Measurements from ENCODE around the gene WAC. TPM values are rescaled to one million over a fixed set of nuclear protein-coding genes. Genes with fewer than 3 reads are reported as not detected.
"Not testable (repeated sequence)": the region's sequence is repeated elsewhere in the genome, so short reads cannot be mapped to it uniquely, and the experiment has no call there.

WAC gene
- total and polyA plus RNA-seq, 10 of the 15 experiments (the other 5 are each of a cell fraction or from before 2014, with no cell fraction given) = 26.5 to 131 (median 69.4) TPM

DNA sequence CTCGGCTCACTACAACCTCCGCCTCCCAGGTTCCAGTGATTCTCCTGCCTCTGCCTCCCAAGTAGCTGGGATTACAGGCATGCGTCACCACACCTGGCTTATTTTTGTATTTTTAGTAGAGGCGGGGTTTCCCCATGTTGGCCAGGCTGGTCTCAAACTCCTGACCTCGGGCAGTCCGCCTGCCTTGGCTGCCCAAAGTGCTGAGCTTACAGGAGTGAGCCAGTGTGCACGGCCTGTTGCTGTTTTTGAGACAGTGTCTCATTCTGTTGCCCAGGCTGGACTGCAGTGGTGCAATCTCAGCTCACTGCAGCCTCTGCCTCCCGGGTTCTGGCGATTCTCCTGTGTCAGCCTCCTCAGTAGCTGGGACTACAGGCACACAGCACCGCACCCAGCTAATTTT lies 41.3 kb downstream of the WAC start:
- H3K36me3 ChIP-seq (ENCODE audit: control insufficient read depth in 2 of 2, insufficient read depth in 2 of 2, low read length in 1 of 2) = peaks cover 0 to 15% of the 10 kb centered on the region in 2 experiments; a peak in 3 of 4 replicates
- H3K9me3 ChIP-seq (replicated peaks; ENCODE audit: control insufficient read depth, insufficient read depth, low read length); H4K20me1 ChIP-seq (ENCODE audit: control insufficient read depth, insufficient read depth); BruUV-seq (replicated peaks); H2AFZ ChIP-seq (ENCODE audit: control insufficient read depth, low read depth, low read length); H3K27ac ChIP-seq (ENCODE audit: control insufficient read depth, insufficient read depth); intact Hi-C loops (cut with micrococcal nuclease; ENCODE audit: unreplicated experiment); RAD21 ChIA-PET (ENCODE audit: unreplicated experiment); H3K27me3 ChIP-seq (replicated peaks in 1 of 2; ENCODE audit: control insufficient read depth in 2 of 2, insufficient read depth in 2 of 2, low read length in 1 of 2); H3K4me1 ChIP-seq (ENCODE audit: control insufficient read depth, insufficient read depth, low read length); DNase-seq (ENCODE audit: low read depth, low spot score); H3K4me3 ChIP-seq; H3K9ac ChIP-seq (ENCODE audit: control insufficient read depth, insufficient read depth, low read length); FAIRE-seq; ATAC-seq; H3K4me2 ChIP-seq (ENCODE audit: control insufficient read depth, insufficient read depth); CTCF ChIA-PET: not testable (repeated sequence)
- ChIA-PET POLR2A (interaction anchor here (2.0 kb wide), 1 partner anchor 14 kb away, joined by 7 read pairs; no protein-coding TSS in a partner anchor), SMC1A (ENCODE audit: uncharacterized antibody, unreplicated experiment) (interaction anchor here (1.4 to 1.8 kb wide), 4 partner anchors 8 to 37 kb away, joined by 3 to 7 read pairs (median 6); no protein-coding TSS in a partner anchor)
- WGBS (ENCODE audit: insufficient coverage, insufficient replicate concordance, low lambda C conversion rate, missing lambda C conversion rate) = 98% methylated on average over 10 of the region's 10 CpGs
- peaks cover 70% of the 10 kb centered on the region for H3K79me2 ChIP-seq (ENCODE audit: control insufficient read depth, insufficient read depth, low read length)
- in situ Hi-C loops (cut with MboI) = loop anchor here (25.0 kb wide), 1 partner anchor 1437 kb away; no protein-coding TSS in a partner anchor

DNA sequence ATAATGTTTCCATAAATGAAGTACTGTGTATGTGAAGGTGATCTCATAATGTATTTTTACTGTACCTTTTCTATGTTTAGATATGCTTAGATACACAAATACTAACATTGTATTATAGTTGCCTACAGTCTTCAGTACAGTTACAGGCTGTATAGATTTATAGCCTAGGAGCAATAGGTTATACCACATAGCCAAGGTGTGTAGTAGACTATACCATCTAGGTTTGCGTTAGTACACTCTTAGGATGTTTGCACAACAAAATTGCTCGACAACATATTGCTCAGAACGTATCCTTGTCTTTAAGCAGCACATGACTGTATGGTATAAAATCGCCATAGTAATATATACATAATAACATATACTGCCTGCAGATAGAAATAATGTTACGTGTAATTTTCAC lies 42.9 kb downstream of the WAC start:
- ChIA-PET CTCF (no interaction called here), RAD21 (ENCODE audit: unreplicated experiment) (no interaction called here), POLR2A (interaction anchor here (2.0 kb wide), 1 partner anchor 12 kb away, joined by 7 read pairs; no protein-coding TSS in a partner anchor), SMC1A (ENCODE audit: uncharacterized antibody, unreplicated experiment) (interaction anchor here (1.8 kb wide), 1 partner anchor 10 kb away, joined by 7 read pairs; no protein-coding TSS in a partner anchor)
- intact Hi-C loops (cut with micrococcal nuclease; ENCODE audit: unreplicated experiment) (no loop called here), in situ Hi-C loops (cut with MboI) (no loop called here)
- peaks cover under 1 to 13% of the 10 kb centered on the region in 2 experiments for H3K36me3 ChIP-seq (ENCODE audit: control insufficient read depth in 2 of 2, insufficient read depth in 2 of 2, low read length in 1 of 2)
- no peaks in the 10 kb centered on the region for H3K27me3 ChIP-seq (replicated peaks in 1 of 2; ENCODE audit: control insufficient read depth in 2 of 2, insufficient read depth in 2 of 2, low read length in 1 of 2)
- no TSS peak for BruUV-seq (replicated peaks)
- H4K20me1 ChIP-seq (ENCODE audit: control insufficient read depth, insufficient read depth) = peaks cover 2% of the 10 kb centered on the region; the same call in 1 of the 2 replicates
- peaks cover 71% of the 10 kb centered on the region for H3K79me2 ChIP-seq (ENCODE audit: control insufficient read depth, insufficient read depth, low read length)
- no peak overlapping the region for H3K9ac ChIP-seq (ENCODE audit: control insufficient read depth, insufficient read depth, low read length)
- DNase-seq (ENCODE audit: low read depth, low spot score) = no peak
- no peaks in the 10 kb centered on the region for H3K9me3 ChIP-seq (replicated peaks; ENCODE audit: control insufficient read depth, insufficient read depth, low read length)
- no peak overlapping the region for H3K27ac ChIP-seq (ENCODE audit: control insufficient read depth, insufficient read depth)
- no peak overlapping the region for H3K4me3 ChIP-seq
- H2AFZ ChIP-seq (ENCODE audit: control insufficient read depth, low read depth, low read length) = no peak overlapping the region
- no peaks in the 10 kb centered on the region for H3K4me1 ChIP-seq (ENCODE audit: control insufficient read depth, insufficient read depth, low read length)
- ATAC-seq = no peak
- H3K4me2 ChIP-seq (ENCODE audit: control insufficient read depth, insufficient read depth) = no peak overlapping the region
- FAIRE-seq = no peak
- 89% methylated on average over 5 of the region's 5 CpGs for WGBS (ENCODE audit: insufficient coverage, insufficient replicate concordance, low lambda C conversion rate, missing lambda C conversion rate)
- TF ChIP-seq SIN3A (IDR thresholded peaks at IDR 0.05; ENCODE audit: low read depth, low read length) (no peak), NR2C2 (IDR thresholded peaks at IDR 0.05; ENCODE audit: borderline replicate concordance, control insufficient read depth, insufficient read length, low read depth) (no peak), EED (IDR thresholded peaks at IDR 0.05; ENCODE audit: low read depth) (no peak), TCF3 (IDR thresholded peaks at IDR 0.05; ENCODE audit: borderline replicate concordance, insufficient read depth, low read depth, low read length) (no peak), ELK1 (IDR thresholded peaks at IDR 0.05; ENCODE audit: low read depth, low read length) (no peak), E2F8 (IDR thresholded peaks at IDR 0.05; ENCODE audit: low read depth, partially characterized antibody) (no peak), FOS (IDR thresholded peaks at IDR 0.05; ENCODE audit: borderline replicate concordance, extremely low read depth, insufficient read length) (no peak), YBX1 (IDR thresholded peaks at IDR 0.05) (no peak), NR2F1 (conservative IDR thresholded peaks at IDR 0.05) (no peak)
- TF ChIP-seq, protein P1, sequence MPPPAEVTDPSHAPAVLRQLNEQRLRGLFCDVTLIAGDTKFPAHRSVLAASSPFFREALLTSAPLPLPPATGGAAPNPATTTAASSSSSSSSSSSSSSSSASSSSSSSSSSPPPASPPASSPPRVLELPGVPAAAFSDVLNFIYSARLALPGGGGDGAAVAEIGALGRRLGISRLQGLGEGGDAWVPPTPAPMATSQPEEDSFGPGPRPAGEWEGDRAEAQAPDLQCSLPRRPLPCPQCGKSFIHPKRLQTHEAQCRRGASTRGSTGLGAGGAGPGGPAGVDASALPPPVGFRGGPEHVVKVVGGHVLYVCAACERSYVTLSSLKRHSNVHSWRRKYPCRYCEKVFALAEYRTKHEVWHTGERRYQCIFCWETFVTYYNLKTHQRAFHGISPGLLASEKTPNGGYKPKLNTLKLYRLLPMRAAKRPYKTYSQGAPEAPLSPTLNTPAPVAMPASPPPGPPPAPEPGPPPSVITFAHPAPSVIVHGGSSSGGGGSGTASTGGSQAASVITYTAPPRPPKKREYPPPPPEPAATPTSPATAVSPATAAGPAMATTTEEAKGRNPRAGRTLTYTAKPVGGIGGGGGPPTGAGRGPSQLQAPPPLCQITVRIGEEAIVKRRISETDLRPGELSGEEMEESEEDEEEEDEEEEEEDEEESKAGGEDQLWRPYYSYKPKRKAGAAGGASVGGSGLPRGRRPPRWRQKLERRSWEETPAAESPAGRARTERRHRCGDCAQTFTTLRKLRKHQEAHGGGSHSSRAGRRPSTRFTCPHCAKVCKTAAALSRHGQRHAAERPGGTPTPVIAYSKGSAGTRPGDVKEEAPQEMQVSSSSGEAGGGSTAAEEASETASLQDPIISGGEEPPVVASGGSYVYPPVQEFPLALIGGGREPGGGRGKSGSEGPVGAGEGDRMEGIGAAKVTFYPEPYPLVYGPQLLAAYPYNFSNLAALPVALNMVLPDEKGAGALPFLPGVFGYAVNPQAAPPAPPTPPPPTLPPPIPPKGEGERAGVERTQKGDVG (CRISPR knock-in tag; IDR thresholded peaks at IDR 0.05) = no peak
